ENCODE measurements around the gene GGT6.

Gene GGT6

DNA sequence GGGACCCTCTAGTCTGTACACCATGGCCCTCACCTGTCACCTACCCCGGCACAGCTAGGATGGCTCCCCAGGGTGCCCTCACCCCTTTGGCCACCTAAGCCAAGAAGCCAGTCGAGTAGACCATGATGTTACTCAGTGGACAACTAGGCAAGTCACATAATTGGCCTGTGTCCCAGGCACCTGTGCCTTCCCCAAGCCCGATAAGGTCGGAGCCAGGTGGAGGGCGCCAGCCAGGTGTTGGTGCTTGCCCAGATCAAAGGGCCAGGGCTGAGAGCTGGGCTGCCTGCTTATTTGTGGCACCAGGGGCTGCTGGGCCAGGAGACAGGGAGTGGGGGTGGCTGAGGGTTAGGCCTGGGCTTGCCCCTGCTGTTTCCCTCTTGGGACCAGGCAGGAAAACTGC lies 44.9 kb downstream of the GGT6 start:
- no peak for DNase-seq (ENCODE audit: low read depth)
- no peak overlapping the region for H3K4me3 ChIP-seq (ENCODE audit: low read depth, low read length)
- TF ChIP-seq, protein P1, sequence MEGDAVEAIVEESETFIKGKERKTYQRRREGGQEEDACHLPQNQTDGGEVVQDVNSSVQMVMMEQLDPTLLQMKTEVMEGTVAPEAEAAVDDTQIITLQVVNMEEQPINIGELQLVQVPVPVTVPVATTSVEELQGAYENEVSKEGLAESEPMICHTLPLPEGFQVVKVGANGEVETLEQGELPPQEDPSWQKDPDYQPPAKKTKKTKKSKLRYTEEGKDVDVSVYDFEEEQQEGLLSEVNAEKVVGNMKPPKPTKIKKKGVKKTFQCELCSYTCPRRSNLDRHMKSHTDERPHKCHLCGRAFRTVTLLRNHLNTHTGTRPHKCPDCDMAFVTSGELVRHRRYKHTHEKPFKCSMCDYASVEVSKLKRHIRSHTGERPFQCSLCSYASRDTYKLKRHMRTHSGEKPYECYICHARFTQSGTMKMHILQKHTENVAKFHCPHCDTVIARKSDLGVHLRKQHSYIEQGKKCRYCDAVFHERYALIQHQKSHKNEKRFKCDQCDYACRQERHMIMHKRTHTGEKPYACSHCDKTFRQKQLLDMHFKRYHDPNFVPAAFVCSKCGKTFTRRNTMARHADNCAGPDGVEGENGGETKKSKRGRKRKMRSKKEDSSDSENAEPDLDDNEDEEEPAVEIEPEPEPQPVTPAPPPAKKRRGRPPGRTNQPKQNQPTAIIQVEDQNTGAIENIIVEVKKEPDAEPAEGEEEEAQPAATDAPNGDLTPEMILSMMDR (IDR thresholded peaks at IDR 0.05; ENCODE audit: insufficient read depth, low read depth, low read length, missing control alignments), result no peak

DNA sequence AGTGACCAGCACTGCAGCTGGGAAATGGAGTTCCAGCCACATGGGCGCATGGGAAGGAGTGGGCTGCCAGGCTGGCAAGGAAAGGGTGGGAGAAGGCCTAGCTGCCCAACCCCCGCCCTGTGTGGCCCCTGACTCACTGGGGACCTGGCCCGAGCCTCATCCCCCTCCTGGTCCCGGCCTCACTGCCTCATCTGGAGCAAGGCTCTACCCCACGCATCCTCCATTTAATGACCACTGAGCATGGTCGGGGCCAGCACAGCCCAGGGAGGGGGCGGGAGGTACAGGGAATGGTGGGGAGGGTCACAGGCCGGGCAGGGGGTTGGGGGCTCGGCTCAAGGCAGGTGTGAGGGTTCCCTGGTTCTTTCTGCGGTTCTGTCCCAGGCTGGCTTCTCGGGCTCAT lies 45.6 kb downstream of the GGT6 start:
- no peak overlapping the region for H3K4me3 ChIP-seq (ENCODE audit: low read depth, low read length)
- TF ChIP-seq, protein P1 (IDR thresholded peaks at IDR 0.05; ENCODE audit: insufficient read depth, low read depth, low read length, missing control alignments), result no peak
- no peak for DNase-seq (ENCODE audit: low read depth)

DNA sequence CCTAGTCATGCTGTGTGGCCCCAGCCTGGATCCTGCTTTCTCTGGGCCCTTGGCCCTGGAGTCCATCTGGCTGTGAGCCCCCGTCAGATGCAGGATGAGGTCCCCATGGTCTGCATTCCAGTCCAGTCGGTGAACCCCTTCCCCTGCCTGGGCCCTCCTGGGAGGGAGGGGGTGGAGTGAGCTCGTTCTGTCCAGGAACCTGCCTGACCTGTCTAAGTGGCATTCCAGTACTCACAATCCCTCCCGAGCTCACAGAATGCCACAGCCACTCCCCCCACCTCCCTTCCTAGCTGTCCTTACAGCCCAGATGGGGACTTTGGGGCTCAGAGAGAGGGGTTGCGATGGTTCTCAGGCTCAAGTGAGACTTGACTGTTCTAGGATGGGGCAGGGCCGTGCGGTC lies 46.2 kb downstream of the GGT6 start:
- TF ChIP-seq, protein P1 (IDR thresholded peaks at IDR 0.05; ENCODE audit: insufficient read depth, low read depth, low read length, missing control alignments), result no peak
- no peak overlapping the region for H3K4me3 ChIP-seq (ENCODE audit: low read depth, low read length)
- DNase-seq (ENCODE audit: low read depth), result no peak

DNA sequence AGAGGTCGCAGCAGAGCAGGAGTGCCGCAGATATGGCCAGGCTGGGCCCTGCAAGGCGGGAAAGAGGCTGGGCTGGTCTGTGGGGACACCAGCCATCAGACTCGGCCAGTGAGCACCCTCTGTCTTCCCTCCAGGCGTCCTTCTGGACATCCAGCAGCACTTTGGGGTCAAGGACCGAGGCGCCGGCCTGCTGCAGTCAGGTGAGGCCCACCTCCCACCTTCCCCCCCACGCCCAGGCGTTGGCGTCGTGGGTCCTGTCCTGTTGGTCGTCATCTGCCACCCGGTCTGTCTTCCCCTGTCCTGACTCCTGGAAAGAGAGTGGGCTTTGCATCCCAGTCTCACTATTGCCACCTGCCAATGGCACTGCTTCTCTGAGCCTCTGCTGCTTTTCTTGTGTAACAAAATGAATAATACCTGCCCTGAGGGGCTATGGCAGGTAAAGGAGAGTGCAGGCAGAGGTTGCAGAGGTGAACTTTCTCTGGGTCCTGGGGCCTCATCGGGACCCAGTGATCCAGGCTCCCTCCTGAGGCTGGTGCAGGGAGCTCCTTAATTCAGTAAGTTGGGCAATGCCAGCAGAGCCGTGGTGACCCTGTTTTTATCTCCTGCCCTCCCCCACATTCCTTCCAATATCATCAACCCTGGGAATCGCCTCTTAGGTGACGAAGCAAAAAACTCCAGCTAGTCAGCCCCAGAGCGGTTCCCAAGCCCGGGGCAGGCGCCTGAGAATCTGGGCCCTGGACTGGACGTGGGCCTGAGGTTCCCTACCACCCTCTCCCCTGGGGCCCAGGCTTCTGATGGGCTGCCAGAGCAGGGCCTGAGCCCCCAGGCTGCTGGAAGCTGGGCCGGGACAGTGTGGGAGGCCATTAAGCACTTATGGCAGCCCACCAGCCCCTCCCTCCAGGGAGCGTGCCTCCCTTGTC lies 47.0 kb downstream of the GGT6 start:
- H3K4me3 ChIP-seq (ENCODE audit: low read depth, low read length), result no peak overlapping the region
- no peak for DNase-seq (ENCODE audit: low read depth)
- TF ChIP-seq, protein P1 (IDR thresholded peaks at IDR 0.05; ENCODE audit: insufficient read depth, low read depth, low read length, missing control alignments), result no peak

DNA sequence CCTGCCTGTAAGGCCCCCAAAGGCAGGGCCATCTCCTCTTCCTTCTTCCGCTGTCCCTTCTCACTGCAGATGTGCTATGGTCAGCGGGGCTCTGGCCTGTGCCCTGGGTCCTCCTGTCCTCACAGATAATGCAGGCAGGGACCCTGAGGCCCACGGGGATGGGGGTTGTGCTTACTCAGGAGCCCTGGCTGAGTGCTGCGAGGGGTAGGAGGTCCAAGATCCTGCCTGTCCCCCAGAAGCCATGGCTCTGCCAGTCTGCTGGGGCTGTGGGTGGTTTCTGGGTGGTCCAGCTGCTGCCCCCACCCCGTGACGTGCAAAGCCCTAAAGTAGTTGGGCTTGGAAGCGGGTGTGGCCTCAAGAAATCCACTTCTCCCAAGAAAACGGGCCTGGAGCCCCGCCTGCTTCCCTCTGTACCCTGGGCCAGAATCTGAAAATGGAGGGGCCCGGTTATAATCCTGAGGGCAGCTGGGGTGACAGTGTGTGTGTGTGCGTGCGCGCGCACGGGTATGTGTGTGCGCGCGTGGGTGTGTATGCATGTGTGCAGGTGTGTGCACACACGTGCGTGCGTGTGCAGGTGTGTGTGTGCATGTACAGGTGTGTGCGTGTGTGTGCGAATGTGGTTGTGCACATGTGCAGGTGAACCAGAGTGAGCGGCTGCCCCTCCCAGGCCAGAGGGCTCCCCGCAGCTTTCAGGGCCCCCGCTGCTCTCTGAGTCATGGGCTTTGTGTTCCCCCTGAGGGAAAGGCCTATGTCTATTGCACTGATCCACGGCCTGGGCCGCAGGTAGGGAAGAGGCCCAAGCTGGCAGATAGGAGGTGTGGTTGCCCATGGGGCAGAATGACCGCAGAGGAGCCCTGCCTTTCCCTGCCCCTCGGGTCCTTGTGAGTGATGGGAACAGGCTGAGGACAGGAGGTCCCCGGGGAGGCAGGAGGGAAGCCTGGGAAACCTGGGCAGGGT lies 47.9 kb downstream of the GGT6 start:
- no peak overlapping the region for H3K4me3 ChIP-seq (ENCODE audit: low read depth, low read length)
- TF ChIP-seq, protein P1 (IDR thresholded peaks at IDR 0.05; ENCODE audit: insufficient read depth, low read depth, low read length, missing control alignments), result no peak
- no peak for DNase-seq (ENCODE audit: low read depth)

DNA sequence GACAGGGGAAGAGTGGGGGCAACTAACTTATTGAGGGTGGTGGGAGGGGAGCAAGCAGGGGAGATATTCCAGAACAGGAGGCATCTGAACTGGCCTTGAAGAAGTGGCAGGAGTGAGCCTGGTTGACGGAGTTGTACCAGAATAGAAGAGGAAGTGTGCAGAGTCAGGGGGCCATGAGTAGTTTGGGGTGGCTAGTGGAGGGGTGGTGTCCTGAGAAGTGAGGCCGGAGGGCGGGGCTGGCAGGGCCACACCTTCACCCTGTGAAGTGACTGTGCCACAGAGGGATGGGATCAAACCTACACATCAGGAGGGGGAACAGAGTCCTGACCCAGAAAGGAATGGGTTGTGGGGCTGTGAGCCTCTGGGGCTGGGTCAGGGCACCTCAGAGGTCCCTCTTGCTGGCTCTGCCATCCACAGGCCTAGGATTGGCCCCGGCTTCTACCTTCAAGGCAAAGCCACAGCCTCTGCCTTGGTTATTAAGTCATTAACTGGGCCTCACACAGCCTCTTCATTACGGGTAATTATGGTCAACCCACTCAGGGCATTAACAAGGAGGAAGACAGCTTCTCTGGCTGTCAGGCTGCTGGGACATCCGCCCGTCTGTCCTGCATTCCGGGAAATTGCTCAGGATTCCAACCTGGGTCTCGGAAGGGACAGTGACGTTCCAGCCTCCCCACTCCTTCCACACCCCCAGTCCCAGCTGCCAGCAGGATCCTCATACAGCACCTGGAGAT lies 49.0 kb downstream of the GGT6 start:
- TF ChIP-seq, protein P1 (IDR thresholded peaks at IDR 0.05; ENCODE audit: insufficient read depth, low read depth, low read length, missing control alignments), result no peak
- no peak overlapping the region for H3K4me3 ChIP-seq (ENCODE audit: low read depth, low read length)
- no peak for DNase-seq (ENCODE audit: low read depth)
